ENCODE results near the gene KIDINS220.

The KIDINS220 gene

GRCh38 chr2:8684878-8685696 lies 152.3 kb downstream of the KIDINS220 start:
- peaks cover 45% of the 10 kb centered on the region for H3K36me3 Mint-ChIP-seq
- peak; percentile 22 for ATAC-seq
- H3K4me3 Mint-ChIP-seq, result peak overlapping the region; percentile 99
- H3K27ac Mint-ChIP-seq, result peak overlapping the region; percentile 96
- H3K9me3 Mint-ChIP-seq, result no peaks in the 10 kb centered on the region
- peaks cover 25% of the 10 kb centered on the region for H3K4me1 Mint-ChIP-seq
- DNase-seq (ENCODE audit: low spot score in 2 of 2), result peak; percentile 56 to 85

DNA sequence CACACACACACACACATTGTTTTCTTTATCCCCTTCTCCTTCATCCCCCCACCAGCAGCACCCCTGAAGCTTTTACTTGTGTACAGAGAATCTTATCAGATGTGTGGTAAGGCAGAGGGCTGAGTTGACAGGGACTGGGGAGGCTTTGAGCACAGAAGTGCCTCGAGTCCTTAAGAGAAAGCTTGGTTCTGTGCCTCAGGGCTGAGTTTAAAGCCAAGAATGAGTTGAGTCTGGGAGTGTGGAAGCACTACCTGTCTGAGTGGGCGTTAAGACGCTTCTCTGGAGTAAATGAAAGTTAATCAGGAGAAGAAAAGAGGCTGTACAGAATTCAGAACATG lies 152.9 kb downstream of the KIDINS220 start:
- peaks cover 49% of the 10 kb centered on the region for H3K36me3 Mint-ChIP-seq
- ATAC-seq (peak; percentile 40), DNase-seq (ENCODE audit: low spot score in 2 of 2) (peak in 1 of 2 donors; percentile 78)
- peaks cover 31% of the 10 kb centered on the region for H3K4me1 Mint-ChIP-seq
- no peaks in the 10 kb centered on the region for H3K9me3 Mint-ChIP-seq
- peak overlapping the region; percentile 99 for H3K4me3 Mint-ChIP-seq
- H3K27ac Mint-ChIP-seq, result peak overlapping the region; percentile 96

- Mint-ChIP-seq H3K9me3 (no peaks in the 10 kb centered on the region), H3K27ac (peak overlapping the region; percentile 96), H3K36me3 (peaks cover 62% of the 10 kb centered on the region), H3K4me3 (peak overlapping the region; percentile 99), H3K4me1 (peaks cover 40% of the 10 kb centered on the region)
- peak in 1 of 2 donors; percentile 73 for DNase-seq (ENCODE audit: low spot score in 2 of 2)
- no peak for ATAC-seq
These were observed 154.4 kb downstream of the KIDINS220 start for GRCh38 chr2:8682719-8683667.

DNA sequence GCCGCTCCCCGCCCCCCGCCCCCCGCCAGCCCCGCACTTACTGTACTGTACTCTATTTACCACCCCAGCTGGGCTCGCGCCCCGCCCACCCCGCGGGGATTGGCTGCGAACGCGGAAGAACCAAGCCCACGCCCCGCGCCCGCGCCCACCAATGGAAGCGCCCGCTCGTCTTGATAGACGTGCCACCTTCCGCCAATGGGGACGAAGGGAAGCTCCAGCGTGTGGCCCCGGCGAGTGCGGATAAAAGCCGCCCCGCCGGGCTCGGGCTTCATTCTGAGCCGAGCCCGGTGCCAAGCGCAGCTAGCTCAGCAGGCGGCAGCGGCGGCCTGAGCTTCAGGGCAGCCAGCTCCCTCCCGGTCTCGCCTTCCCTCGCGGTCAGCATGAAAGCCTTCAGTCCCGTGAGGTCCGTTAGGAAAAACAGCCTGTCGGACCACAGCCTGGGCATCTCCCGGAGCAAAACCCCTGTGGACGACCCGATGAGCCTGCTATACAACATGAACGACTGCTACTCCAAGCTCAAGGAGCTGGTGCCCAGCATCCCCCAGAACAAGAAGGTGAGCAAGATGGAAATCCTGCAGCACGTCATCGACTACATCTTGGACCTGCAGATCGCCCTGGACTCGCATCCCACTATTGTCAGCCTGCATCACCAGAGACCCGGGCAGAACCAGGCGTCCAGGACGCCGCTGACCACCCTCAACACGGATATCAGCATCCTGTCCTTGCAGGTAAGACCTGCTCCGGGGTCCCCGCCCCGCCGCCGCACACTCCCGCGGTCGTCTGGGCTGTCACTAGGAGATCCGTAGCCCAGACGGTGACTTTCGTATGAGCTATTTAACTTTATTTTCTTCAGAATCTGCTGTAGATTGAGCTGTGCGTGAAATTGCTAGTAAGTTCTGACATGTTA lies 155.4 kb downstream of the KIDINS220 start, which contains the start of gene ID2:
Gene ID2, plus strand, starts transcription at position 271 of the 907 bp plus-strand sequence. Its CDS starts 110 bp downstream, at position 381.
- DNase-seq (ENCODE audit: low spot score in 2 of 2) (peak; percentile 97 to 100), ATAC-seq (peak; percentile 74)
- H3K4me1 Mint-ChIP-seq, result peaks cover 49% of the 10 kb centered on the region
- no peaks in the 10 kb centered on the region for H3K9me3 Mint-ChIP-seq
- H3K4me3 Mint-ChIP-seq, result peak within 1 kb of the TSS; percentile 99
- H3K36me3 Mint-ChIP-seq, result peaks cover 65% of the 10 kb centered on the region
- H3K27ac Mint-ChIP-seq, result peak within 1 kb of the TSS; percentile 96

DNA sequence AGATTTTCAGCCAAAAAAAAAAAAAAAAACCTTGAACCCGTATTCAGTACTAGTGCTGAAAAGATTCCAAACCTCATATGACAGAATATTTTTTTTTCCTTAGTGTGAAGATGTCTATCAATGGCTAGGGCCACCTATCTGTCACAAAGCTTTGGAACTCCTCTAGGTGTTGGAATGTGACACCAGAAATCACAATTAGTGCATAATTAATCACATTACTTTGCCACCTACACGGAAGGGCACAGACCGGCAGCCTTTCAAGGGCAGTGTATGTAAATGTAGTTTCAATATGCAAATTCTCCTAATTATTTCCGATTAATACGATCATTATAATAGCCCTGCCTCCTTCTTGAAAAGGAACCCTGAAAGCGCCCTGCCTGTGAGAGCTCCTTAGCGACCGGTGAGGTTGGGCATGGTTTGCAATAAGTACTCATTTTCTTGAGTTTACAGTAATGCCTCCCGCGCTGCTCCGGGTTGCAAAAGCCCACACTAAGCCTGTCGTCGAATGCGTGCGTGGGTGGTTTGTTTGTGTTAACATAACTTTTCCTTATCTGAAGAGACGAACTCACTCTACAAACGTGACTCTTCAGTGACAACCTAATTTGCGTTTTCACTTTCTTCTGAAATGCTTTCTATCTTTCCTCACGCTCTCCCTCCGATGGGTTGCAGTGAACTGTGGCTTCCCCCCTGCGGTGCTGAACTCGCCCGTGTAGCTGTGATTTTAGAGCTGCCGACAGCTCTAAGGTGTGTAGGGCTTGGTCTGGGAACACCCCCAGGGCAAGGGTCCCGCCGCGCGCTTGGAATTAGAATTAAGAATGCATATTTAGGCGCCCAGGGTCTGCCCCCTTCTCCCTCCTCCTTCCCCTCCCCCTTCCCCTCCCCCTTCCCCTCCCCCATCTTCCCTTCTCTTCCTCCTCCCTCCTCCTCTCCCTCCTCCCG lies 156.3 kb downstream of the KIDINS220 start:
- Mint-ChIP-seq H3K36me3 (peaks cover 65% of the 10 kb centered on the region), H3K27ac (peak overlapping the region; percentile 96), H3K4me1 (peaks cover 53% of the 10 kb centered on the region), H3K9me3 (no peaks in the 10 kb centered on the region), H3K4me3 (peak overlapping the region; percentile 99)
- DNase-seq (ENCODE audit: low spot score in 2 of 2) (peak; percentile 63 to 86), ATAC-seq (peak; percentile 33)

DNA sequence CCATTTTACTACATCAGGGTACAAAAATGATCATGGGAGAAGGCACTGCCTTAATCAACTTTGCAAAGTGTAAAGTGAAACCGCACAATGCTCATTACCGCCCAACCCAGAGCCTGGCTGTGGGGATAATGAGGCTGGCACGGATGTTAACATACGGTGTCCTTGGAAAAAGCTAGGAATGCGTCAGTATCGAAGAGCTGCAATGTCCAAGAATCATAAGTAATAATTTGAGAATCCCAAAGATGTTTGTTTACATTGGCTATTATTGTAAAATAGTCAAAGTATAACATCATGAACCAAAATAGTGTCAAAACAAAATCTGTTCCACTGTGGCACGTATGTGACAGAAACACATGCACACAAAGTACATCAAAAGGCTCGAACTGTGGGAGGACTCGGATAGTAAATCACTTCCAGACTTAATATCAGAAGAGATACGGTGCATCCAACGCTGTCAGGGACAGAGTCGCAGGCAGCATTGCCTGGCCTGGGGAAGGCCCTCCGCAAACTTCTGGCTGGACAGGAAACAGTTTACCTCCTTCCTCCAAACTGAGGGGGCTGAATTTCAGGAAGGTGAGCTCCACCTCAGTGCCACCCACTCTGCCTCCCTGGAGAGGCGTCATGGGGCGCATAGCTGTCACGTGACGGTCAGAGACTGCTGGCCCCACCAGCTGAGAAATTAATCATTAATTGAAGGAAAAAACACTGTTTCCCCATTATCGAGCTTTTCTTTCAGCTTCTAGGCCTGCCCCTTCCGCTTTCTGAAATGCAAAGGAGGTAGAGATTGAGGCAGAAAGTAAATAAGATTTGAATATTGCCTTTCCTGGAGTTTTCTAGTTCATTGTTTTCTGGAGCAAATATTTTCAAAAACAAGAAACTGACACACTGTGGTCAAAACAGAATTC lies 157.3 kb downstream of the KIDINS220 start:
- no peak for ATAC-seq
- Mint-ChIP-seq H3K36me3 (peaks cover 64% of the 10 kb centered on the region), H3K9me3 (no peaks in the 10 kb centered on the region), H3K27ac (peak overlapping the region; percentile 95), H3K4me1 (peaks cover 57% of the 10 kb centered on the region), H3K4me3 (peak overlapping the region; percentile 99)
- peak in 1 of 2 donors; percentile 65 for DNase-seq (ENCODE audit: low spot score in 2 of 2)

GRCh38 chr2:8679567-8679826 lies 157.9 kb downstream of the KIDINS220 start:
- Mint-ChIP-seq H3K4me3 (peak overlapping the region; percentile 99), H3K27ac (peak overlapping the region; percentile 95), H3K36me3 (peaks cover 58% of the 10 kb centered on the region), H3K9me3 (peaks cover 2% of the 10 kb centered on the region), H3K4me1 (peaks cover 51% of the 10 kb centered on the region)
- ATAC-seq (no peak), DNase-seq (ENCODE audit: low spot score in 2 of 2) (no peak)

All from stimulated activated effector memory CD8-positive, alpha-beta T cell treated with anti-CD3 and anti-CD28 coated beads, Interleukin-12 subunit alpha, Interleukin-12 subunit beta, amount 100 ng/mL, for 72 hours (primary cell).